Stomach (tissue), 4 donors: ENCODE data around the gene PLEKHG4.

Experiments
- CTCF ChIP-seq, 7 experiments: fragments of 450-650 bp in 4 of 7; fragments of 200-600 bp in 3 of 7; sonication (generic) in 3 of 7; IDR thresholded peaks; one replicate each; pipeline ENCODE4 v1.5.1; 2016 to 2019; ENCODE audit warnings: antibody characterized with exemption in 7 of 7, control low read depth in 2 of 7, mild to moderate bottlenecking in 1 of 7
- EP300 ChIP-seq: sonication (generic); formaldehyde crosslinking; IDR thresholded peaks from one replicate; pipeline ENCODE4 v1.6.1; 2017; ENCODE audit warnings: antibody characterized with exemption
- POLR2A ChIP-seq, 4 donors: fragments of 450-650 bp; IDR thresholded peaks; one replicate each; pipeline ENCODE4 v1.6.1; 2016; ENCODE audit warnings: antibody characterized with exemption in 4 of 4, control low read depth in 2 of 4, mild to moderate bottlenecking in 1 of 4, moderate library complexity in 1 of 4
- POLR2AphosphoS5 ChIP-seq, 3 donors: sonication (generic); formaldehyde crosslinking; IDR thresholded peaks; one replicate each; pipeline ENCODE4 v1.6.1; 2016; ENCODE audit warnings: antibody characterized with exemption in 3 of 3

GRCh38 chr16:67238806-67239470 lies 40.4 kb upstream of the PLEKHG4 start:
- TF ChIP-seq CTCF (IDR thresholded peaks at IDR 0.05), result no peak
- TF ChIP-seq POLR2A (IDR thresholded peaks at IDR 0.05), result no peak
- TF ChIP-seq EP300, result no peak
- no peak for TF ChIP-seq POLR2AphosphoS5 (IDR thresholded peaks at IDR 0.05)
